ENCODE results near the gene PRPSAP2. TPM values are rescaled to one million over a fixed set of nuclear protein-coding genes. Genes with fewer than 3 reads are reported as not detected.
"Not testable (repeated sequence)": the region's sequence is repeated elsewhere in the genome, so short reads cannot be mapped to it uniquely, and the experiment has no call there.

PRPSAP2 gene, protein sequence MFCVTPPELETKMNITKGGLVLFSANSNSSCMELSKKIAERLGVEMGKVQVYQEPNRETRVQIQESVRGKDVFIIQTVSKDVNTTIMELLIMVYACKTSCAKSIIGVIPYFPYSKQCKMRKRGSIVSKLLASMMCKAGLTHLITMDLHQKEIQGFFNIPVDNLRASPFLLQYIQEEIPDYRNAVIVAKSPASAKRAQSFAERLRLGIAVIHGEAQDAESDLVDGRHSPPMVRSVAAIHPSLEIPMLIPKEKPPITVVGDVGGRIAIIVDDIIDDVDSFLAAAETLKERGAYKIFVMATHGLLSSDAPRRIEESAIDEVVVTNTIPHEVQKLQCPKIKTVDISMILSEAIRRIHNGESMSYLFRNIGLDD
- polyA plus RNA-seq (2013, experiment 1 of 2), result 19.2 TPM
- polyA plus RNA-seq (2013, experiment 2 of 2), result 19.4 TPM

DNA sequence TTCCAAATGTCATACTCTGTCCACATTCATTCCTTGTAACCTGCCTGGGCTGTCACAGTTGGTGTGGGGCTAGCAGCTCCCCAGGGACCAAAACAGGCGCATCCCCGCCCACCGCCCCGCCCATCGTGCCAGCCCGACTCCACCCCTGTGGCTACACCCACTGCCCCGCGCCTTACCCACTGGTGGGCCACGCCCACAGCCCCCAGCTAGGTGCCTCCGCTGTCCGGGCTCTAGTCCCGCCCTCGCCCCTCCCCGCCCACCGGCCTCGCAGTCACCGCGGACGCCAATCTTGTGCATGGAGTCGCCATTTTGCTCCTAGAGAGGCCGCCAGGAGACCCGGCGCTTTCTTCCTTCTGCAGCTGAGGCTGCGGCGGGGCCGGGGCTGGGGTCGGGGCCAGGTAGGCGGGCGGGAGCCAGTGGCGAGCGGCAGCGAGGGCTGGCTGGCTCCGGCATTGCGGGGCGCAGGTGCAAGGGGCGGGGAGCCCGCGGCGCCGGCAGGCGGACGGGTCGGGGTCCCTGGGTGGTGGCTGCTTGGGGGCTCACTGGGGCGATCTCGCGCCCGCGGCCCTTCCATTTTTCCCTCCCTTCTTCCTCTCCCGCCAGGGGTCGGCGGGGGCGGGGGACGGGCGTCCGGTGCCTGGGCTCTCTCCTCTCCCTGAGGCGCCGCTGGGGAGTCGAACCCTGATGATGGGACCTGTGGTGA is at the start of gene PRPSAP2:
TSS of gene PRPSAP2 (plus strand) at position 268 of the 703 bp plus-strand sequence. CDS start 7,703 bp downstream, outside the sequence.
- Histone ChIP-seq H2BK5ac (ENCODE audit: low read depth, low read length, poor library complexity, severe bottlenecking) (no peak within 1 kb of the TSS), H3K18ac (ENCODE audit: low read depth in 1 of 2, low read length in 2 of 2) (peak within 1 kb of the TSS; percentile 54 to 61), H3K9me3 (ENCODE audit: control insufficient read depth, low read length) (no peaks in the 10 kb centered on the region), H3K36me3 (ENCODE audit: control insufficient read depth in 1 of 2, insufficient read depth in 2 of 2, low read depth in 1 of 2, low read length in 2 of 2) (no peaks in the 10 kb centered on the region), H3K4ac (ENCODE audit: low read depth in 1 of 2, low read length in 2 of 2) (peak within 1 kb of the TSS in 1 of 2 experiments; percentile 53), H3K27me3 (ENCODE audit: control insufficient read depth in 1 of 2, insufficient read depth in 1 of 2, low read length in 2 of 2) (no peaks in the 10 kb centered on the region), H2AK5ac (ENCODE audit: low read length, severe bottlenecking) (no peak within 1 kb of the TSS), H4K91ac (ENCODE audit: low read length) (peak within 1 kb of the TSS; percentile 50), H3K4me2 (ENCODE audit: low read length, poor library complexity, severe bottlenecking) (peak within 1 kb of the TSS; percentile 57), H3K79me1 (replicated peaks; ENCODE audit: low read length, poor library complexity, severe bottlenecking) (peaks cover 20% of the 10 kb centered on the region), H3K14ac (ENCODE audit: low read length in 2 of 2) (no peak within 1 kb of the TSS), H2BK12ac (ENCODE audit: low read length in 2 of 2) (peak within 1 kb of the TSS in 1 of 2 experiments; percentile 42), H2BK120ac (ENCODE audit: low read depth, low read length) (peak within 1 kb of the TSS; percentile 85), H3K4me1 (ENCODE audit: control insufficient read depth, insufficient read depth, low read depth, low read length) (peaks cover 5% of the 10 kb centered on the region), H4K8ac (ENCODE audit: low read length) (peak within 1 kb of the TSS; percentile 80), H3K23ac (ENCODE audit: low read length in 2 of 2) (peak within 1 kb of the TSS in 1 of 2 experiments; percentile 94), H3K9ac (ENCODE audit: low read length) (peak within 1 kb of the TSS; percentile 86), H2BK15ac (ENCODE audit: low read depth, poor library complexity, severe bottlenecking) (peak within 1 kb of the TSS; percentile 94), H3K27ac (ENCODE audit: low read length, poor library complexity, severe bottlenecking) (no peak within 1 kb of the TSS), H3K4me3 (ENCODE audit: insufficient read depth in 1 of 2, low read depth in 1 of 2, low read length in 2 of 2) (peak within 1 kb of the TSS; percentile 85 to 93), H2AFZ (ENCODE audit: low read depth, low read length) (no peak within 1 kb of the TSS)
- WGBS, result under 1% methylated on average over 22 of the region's 58 CpGs
- DNase-seq, result peak; percentile 92

DNA sequence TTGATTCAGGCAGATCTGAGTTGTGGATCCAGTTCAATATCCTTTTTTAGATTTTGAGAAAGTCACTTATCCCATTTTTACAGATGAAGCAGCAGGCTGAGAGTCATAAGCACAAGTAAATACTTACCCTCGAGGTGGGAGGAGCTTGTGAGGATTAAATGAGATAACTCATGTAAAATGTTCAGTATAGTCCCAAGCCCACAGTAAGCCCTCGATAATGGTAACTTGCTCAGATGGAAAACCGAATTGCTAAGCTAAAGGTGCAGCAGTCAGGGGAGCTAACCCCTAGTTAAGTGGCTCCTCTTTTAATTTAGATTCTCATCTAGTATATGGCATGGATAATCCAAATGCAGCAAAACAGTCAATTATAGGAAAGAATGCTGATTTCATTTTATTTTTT is 42.0 kb upstream of the PRPSAP2 start:
- H2BK120ac ChIP-seq (ENCODE audit: low read depth, low read length); H3K4me1 ChIP-seq (ENCODE audit: control insufficient read depth, insufficient read depth, low read depth, low read length); H3K27ac ChIP-seq (ENCODE audit: low read length, poor library complexity, severe bottlenecking); H3K14ac ChIP-seq (ENCODE audit: low read length in 2 of 2); H3K36me3 ChIP-seq (ENCODE audit: control insufficient read depth in 1 of 2, insufficient read depth in 2 of 2, low read depth in 1 of 2, low read length in 2 of 2); H4K91ac ChIP-seq (ENCODE audit: low read length); H3K4me2 ChIP-seq (ENCODE audit: low read length, poor library complexity, severe bottlenecking); H3K4ac ChIP-seq (ENCODE audit: low read depth in 1 of 2, low read length in 2 of 2); H3K9me3 ChIP-seq (ENCODE audit: control insufficient read depth, low read length); H2BK12ac ChIP-seq (ENCODE audit: low read length in 2 of 2); H3K23ac ChIP-seq (ENCODE audit: low read length in 2 of 2); H3K27me3 ChIP-seq (ENCODE audit: control insufficient read depth in 1 of 2, insufficient read depth in 1 of 2, low read length in 2 of 2); H2AK5ac ChIP-seq (ENCODE audit: low read length, severe bottlenecking); H3K9ac ChIP-seq (ENCODE audit: low read length); H2BK5ac ChIP-seq (ENCODE audit: low read depth, low read length, poor library complexity, severe bottlenecking); H3K79me1 ChIP-seq (replicated peaks; ENCODE audit: low read length, poor library complexity, severe bottlenecking); H2AFZ ChIP-seq (ENCODE audit: low read depth, low read length); H3K4me3 ChIP-seq (ENCODE audit: insufficient read depth in 1 of 2, low read depth in 1 of 2, low read length in 2 of 2); H3K18ac ChIP-seq (ENCODE audit: low read depth in 1 of 2, low read length in 2 of 2); DNase-seq; H4K8ac ChIP-seq (ENCODE audit: low read length); H2BK15ac ChIP-seq (ENCODE audit: low read depth, poor library complexity, severe bottlenecking): not testable (repeated sequence)
- WGBS, result 70% methylated on average over 2 of the region's 3 CpGs

DNA sequence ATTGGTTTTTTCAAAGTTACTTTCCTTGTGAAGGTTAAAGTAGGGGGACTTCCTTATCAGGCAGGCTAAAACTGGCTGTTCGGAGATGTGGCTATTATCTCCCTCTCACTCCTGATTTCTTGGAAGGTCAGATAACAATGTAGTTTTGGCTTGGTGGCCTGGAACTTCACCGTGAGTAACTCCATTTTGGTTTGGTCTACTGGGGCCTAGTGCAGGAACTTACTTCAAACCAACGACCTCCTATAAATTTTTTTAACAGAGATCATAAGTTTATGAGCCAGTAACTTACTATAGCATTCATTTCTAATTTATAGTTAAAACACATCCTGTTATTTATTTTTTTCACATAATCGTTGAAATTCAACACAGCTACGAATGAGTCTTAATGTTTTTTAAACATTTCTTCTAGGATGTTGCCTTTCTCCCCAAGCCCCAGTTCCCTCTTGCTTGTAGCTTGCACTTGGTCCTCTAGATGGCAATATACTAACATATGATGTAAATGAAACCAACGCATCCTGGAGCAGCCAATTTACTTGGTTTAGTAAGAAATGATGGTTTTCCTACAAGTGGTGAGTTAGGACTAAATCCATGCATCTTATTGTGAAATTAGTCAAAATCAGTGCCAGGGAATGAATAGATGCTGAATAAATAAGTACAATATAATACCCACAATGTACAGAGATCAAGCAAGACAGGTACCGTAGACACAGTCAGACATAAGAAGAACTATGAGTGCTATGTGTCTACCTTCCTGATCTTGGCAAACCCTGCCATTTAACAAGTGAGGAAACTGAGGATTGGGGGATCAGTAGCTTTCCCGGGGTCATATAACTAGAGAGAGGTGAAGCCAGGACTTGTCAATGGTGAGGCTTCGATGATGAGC is 41.2 kb upstream of the PRPSAP2 start:
- H3K4me1 ChIP-seq (ENCODE audit: control insufficient read depth, insufficient read depth, low read depth, low read length); H3K27me3 ChIP-seq (ENCODE audit: control insufficient read depth in 1 of 2, insufficient read depth in 1 of 2, low read length in 2 of 2): not testable (repeated sequence)

More for the DNA sequence above, 41.2 kb upstream of the PRPSAP2 start:
- not testable (repeated sequence) for H3K23ac ChIP-seq (ENCODE audit: low read length in 2 of 2); H3K4me2 ChIP-seq (ENCODE audit: low read length, poor library complexity, severe bottlenecking); H2BK5ac ChIP-seq (ENCODE audit: low read depth, low read length, poor library complexity, severe bottlenecking); H3K9me3 ChIP-seq (ENCODE audit: control insufficient read depth, low read length); H3K79me1 ChIP-seq (replicated peaks; ENCODE audit: low read length, poor library complexity, severe bottlenecking); H3K27ac ChIP-seq (ENCODE audit: low read length, poor library complexity, severe bottlenecking); H2AFZ ChIP-seq (ENCODE audit: low read depth, low read length); H3K14ac ChIP-seq (ENCODE audit: low read length in 2 of 2); H2BK12ac ChIP-seq (ENCODE audit: low read length in 2 of 2); H3K4me3 ChIP-seq (ENCODE audit: insufficient read depth in 1 of 2, low read depth in 1 of 2, low read length in 2 of 2); H4K8ac ChIP-seq (ENCODE audit: low read length); H4K91ac ChIP-seq (ENCODE audit: low read length); H2BK15ac ChIP-seq (ENCODE audit: low read depth, poor library complexity, severe bottlenecking); H2BK120ac ChIP-seq (ENCODE audit: low read depth, low read length); H3K36me3 ChIP-seq (ENCODE audit: control insufficient read depth in 1 of 2, insufficient read depth in 2 of 2, low read depth in 1 of 2, low read length in 2 of 2); H3K9ac ChIP-seq (ENCODE audit: low read length); H3K18ac ChIP-seq (ENCODE audit: low read depth in 1 of 2, low read length in 2 of 2); H2AK5ac ChIP-seq (ENCODE audit: low read length, severe bottlenecking); H3K4ac ChIP-seq (ENCODE audit: low read depth in 1 of 2, low read length in 2 of 2)
- DNase-seq, result peak; percentile 76
- 29% methylated on average over 3 of the region's 9 CpGs for WGBS

Measured in mesenchymal stem cell (in vitro differentiated cells and primary cell).